NCI-H1436 (cell line): ENCODE results near the gene PKP4.
A peak's percentile ranks its signal among the peaks of the same experiment; 100 is the strongest.

Source experiments
- DNase-seq: peaks from one replicate; lab custom pipeline; 2025; lab: John Stamatoyannopoulos, UW

Gene PKP4

GRCh38 chr2:158718851-158719250 lies 262.1 kb downstream of the PKP4 start:
- no peak for DNase-seq

DNA sequence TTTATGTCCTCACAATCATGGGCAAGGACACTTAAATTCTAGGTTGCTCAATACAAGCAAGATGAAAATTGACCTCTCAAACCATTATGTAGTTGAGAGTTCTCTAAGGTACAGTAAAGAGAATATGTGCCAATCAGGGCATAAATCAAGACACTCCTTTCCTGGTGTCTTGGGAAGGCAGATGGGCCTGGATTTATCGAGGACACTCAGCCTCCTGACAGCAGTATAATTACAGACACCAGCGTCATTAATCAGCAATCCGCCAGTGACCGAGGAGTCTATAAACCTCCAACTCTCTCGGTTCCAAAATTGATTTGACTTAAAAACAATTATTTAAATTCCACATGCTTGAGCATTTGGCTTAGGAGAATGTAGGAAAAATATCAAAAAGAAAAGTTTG lies 262.7 kb downstream of the PKP4 start:
- no peak for DNase-seq

- no peak for DNase-seq
Observed at GRCh38 chr2:158722266-158723105, 265.7 kb downstream of the PKP4 start.

DNA sequence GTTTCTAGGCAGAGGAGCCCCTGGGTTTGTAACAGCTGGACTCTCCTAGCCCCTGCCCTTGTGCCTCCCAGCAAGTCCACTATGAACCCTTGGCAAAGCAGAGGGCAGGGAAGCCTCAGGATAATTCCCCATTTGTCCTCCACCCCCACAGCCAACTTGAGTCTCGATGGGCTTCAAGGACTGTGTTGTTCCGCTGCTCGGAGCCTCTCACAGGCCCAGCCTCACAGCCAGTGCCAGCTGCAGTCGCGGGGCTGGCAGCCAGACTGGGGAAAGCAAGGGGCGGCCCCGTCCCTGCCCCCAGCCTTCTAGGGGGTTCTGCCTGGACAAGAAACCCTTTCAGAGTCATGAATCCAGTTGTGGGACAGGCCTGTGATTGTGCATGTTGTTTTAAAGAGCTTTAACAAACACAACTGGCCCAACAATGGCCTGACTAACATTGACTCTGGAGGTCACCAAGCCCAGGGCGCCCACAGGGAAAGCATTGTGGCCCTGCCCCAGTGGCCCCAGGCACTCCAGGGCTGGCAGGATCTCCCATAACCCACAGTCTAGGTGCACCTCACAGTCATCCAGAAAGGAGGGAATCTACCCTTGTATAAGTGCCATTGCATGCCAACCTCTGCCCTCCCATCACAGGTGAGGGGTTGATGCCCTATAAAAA lies 266.6 kb downstream of the PKP4 start:
- DNase-seq = no peak

DNA sequence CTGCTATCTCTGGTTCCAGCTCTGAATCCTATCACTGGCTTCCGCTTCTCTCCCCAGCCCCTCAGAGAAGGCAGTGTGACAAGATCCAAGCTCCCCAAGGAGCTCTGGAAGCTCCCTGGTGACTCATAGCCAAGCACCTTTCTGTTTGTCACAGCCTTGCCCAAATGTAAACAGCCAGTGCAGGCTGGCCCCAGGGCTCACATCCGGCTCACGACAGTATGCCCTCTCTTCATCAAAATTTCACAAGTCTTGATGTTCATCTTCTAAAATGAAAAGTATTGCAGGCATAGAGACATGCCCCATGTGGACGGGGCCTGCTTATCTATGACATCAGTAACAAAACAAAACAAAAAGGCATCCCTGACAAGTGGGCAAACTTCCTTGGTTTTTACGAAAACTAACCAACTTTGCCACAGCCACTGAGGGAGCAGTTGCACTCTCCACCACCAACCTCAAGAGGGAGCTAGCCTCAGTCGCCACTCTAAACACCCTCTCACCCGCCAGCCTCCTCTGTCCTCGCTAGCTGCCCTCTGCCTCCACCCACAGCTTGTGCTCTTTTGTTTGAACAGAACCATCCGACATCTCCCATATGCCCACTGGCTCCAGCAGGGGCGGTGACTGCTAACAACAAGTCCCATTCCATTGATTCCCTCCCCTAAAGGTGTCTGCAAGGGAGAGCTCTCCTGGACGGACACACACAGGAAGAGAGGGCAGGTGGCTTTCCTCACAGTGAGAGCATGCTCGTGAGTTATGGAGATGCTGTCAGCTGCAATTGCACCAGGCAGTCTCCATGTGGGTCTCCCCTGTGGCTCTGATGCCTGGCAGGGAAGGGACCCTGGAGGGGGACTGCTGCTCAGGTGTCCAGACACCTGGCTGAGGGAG lies 267.4 kb downstream of the PKP4 start:
- no peak for DNase-seq

DNA sequence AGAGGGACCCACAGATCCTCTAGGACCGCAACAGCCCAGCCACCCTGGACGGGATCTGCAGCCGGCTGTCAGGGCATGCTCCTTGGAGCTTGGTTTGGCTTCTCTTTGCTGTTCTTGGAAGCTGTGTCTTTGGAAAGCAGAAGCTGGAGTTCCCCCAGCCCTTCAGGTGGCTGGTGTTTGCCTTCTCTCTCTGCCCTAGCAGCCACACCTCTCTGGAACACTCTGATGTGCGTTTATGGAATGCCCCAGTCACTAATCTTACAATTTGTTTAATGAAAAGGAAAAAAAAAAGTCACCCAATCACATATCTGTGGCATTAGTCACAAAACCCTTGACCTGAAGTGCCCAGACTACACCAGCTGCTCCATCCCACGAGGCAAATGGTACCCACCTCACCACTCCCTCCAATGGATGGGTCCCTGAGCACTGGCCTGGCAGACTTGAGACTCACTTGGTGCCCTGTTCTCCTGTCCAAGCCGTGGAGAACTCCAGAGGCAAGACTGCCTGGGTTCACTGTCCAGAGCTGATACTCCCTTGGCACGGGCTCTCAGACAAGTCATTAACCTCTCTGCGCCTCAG lies 268.1 kb downstream of the PKP4 start:
- no peak for DNase-seq

- DNase-seq = peak; percentile 12
Observed at GRCh38 chr2:158725441-158725891, 268.7 kb downstream of the PKP4 start.

DNA sequence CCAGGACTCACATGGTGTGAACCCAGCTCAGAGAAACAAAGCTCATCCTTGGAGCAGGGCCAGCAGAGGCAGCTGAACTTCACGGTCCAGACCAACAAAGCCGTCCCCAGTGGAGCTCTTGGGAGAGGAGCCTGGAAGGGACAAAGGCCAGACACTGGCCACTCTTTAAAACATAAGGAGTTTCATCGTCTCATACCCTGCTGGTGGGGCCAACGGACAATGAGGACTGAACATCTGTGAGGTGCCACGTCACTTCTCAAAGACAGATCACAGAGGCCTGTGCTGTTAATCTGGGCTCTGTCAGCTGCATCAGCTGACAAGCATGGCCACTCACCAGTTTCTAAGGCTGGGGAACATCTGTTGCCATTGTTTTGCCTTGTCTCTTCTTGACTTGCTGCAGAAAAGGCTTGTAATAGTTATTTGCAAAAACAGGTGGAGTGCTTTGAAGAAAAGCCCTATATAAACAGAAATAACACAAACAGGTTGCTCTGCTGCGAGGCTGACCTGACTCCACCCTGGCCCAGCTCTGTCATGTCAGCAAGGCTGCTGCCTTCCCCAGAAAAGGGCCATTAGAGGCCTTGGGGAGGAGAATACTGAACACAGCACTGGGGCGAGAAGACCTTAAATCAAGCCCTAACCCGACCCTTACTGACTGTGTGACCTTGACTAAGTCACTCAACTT lies 270.3 kb downstream of the PKP4 start:
- no peak for DNase-seq

GRCh38 chr2:158728422-158728821 lies 271.7 kb downstream of the PKP4 start:
- no peak for DNase-seq

DNA sequence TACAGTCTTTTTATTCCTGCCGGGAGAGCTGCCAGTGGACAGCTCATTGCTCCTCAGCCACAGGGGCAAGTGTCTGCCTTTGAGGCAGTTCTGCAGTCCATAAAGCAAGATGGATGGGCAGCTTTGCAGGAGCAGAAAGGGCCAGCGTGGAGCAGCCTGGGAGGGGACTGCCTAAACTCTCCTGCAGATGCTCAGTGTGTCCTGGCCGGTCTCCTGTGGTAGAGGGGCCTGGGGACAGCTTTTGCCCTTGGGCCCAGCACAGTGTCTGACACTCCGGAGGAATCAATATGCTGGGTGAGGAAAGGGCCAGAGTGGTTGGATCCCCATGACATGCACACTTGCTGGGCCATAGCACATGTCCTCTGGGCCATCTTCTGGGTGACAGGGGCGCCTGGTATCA lies 272.7 kb downstream of the PKP4 start:
- no peak for DNase-seq

- no peak for DNase-seq
Observed at GRCh38 chr2:158729873-158730620, 273.3 kb downstream of the PKP4 start.

DNA sequence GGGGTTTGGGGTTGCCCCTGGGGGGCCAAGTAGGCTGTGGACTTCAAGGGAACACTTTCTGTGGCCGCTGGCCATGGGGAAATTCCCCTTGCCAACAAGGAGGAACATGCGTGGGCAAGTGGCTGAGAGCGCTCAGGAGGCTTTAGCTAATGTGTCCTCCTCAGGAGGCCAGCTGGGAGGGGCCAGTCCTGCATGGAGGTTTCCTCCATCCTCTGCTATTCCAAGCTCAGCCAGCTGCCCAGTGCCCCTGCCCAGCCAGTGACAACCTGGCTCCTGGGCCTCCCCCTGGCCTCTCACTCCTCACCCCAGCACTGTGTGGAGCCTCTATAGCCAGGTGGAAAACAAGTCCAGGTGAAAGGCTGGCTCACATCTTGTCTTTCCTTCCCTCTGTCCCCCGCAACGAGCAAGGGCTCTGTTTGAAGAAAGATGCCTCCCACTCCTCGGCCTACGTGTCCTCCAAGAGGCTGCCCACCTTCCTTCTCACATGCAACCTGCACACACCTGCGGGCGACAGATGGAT lies 273.9 kb downstream of the PKP4 start:
- no peak for DNase-seq

DNA sequence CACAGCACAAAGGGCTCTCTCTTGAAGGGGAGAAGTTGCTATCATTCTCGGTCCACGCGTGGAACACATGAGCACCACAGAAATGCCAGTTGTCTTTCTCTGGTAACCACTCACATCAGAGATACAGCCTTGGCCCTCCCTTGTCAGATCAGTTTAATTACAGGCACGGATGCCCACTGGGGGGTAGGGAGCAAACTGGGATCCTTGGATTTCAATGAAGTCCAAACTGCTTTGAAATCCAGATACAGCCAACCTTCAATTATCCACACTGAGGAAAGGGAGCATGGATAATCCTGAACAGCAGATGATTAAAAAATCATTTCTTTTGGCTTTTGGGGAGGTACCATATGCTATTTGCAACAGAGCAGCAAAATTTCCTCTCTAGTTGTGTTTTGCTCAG lies 274.6 kb downstream of the PKP4 start:
- DNase-seq = no peak
